Measurements from ENCODE around the gene MICB. TPM values are rescaled to one million over a fixed set of nuclear protein-coding genes. Genes with fewer than 3 reads are reported as not detected.

The MICB gene
- total RNA-seq, 2 donors from 2014 or later: 1.3 to 5.5 TPM

DNA sequence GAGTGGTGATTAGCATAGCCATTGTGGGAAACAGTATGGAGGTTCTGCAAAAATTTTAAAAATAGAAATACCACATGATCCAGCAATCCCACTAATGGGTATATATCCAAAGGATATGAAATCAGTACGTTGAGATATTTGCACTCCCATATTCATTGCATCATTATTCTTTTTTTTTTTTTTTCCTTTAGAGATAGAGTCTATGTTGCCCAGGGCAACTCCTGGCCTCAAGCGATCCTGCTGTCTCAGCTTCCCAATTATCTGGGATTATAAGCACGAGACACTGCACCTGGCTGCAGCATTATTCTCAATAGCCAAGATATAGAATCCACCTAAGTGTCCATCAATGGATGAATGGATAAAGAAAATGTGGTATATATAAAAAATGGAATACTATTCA lies 23.9 kb downstream of the MICB start:
- H3K27ac ChIP-seq: no peak overlapping the region
- TF ChIP-seq POLR2AphosphoS5 (IDR thresholded peaks at IDR 0.05) (no peak), POLR2A (IDR thresholded peaks at IDR 0.05) (no peak)
- TF ChIP-seq, protein P1, sequence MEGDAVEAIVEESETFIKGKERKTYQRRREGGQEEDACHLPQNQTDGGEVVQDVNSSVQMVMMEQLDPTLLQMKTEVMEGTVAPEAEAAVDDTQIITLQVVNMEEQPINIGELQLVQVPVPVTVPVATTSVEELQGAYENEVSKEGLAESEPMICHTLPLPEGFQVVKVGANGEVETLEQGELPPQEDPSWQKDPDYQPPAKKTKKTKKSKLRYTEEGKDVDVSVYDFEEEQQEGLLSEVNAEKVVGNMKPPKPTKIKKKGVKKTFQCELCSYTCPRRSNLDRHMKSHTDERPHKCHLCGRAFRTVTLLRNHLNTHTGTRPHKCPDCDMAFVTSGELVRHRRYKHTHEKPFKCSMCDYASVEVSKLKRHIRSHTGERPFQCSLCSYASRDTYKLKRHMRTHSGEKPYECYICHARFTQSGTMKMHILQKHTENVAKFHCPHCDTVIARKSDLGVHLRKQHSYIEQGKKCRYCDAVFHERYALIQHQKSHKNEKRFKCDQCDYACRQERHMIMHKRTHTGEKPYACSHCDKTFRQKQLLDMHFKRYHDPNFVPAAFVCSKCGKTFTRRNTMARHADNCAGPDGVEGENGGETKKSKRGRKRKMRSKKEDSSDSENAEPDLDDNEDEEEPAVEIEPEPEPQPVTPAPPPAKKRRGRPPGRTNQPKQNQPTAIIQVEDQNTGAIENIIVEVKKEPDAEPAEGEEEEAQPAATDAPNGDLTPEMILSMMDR (IDR thresholded peaks at IDR 0.05): no peak
- H3K4me1 ChIP-seq (replicated peaks): no peaks in the 10 kb centered on the region
- H3K9me3 ChIP-seq: no peaks in the 10 kb centered on the region
- no peak for DNase-seq (ENCODE audit: low spot score)
- H3K4me3 ChIP-seq: no peak overlapping the region
- H3K27me3 ChIP-seq (replicated peaks; ENCODE audit: insufficient read depth): no peaks in the 10 kb centered on the region
- intact Hi-C loops (cut with DNase I): no loop called here
- no peaks in the 10 kb centered on the region for H3K36me3 ChIP-seq
- 82% methylated on average over 3 of the region's 3 CpGs for WGBS

DNA sequence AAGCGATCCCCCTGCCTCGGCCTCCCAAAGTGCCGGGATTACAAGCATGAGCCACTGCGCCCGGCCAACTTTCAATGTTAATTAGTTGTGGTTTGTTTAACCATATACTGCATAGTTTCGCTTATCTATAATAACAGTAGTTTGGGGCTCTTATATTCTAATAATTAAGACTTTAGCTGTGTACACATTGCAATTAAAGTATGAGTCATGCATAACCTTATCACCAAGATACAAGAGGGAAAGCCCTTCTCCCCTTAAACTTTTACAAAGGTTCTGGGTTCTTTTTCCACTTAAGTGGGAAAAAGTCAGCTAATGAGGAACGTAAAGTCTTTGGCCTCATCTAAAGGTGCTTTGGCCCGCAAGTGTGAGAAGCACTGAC lies 27.6 kb downstream of the MICB start:
- no peak overlapping the region for H3K27ac ChIP-seq
- no peaks in the 10 kb centered on the region for H3K9me3 ChIP-seq
- H3K36me3 ChIP-seq: peaks cover 0 to under 1% of the 10 kb centered on the region in 2 donors
- DNase-seq (ENCODE audit: low spot score): no peak
- 69% methylated on average over 8 of the region's 8 CpGs for WGBS
- intact Hi-C loops (cut with DNase I): no loop called here
- TF ChIP-seq, protein P1 (IDR thresholded peaks at IDR 0.05): no peak
- TF ChIP-seq POLR2AphosphoS5 (IDR thresholded peaks at IDR 0.05) (no peak), POLR2A (IDR thresholded peaks at IDR 0.05) (no peak)
- no peak overlapping the region for H3K4me3 ChIP-seq
- H3K27me3 ChIP-seq (replicated peaks; ENCODE audit: insufficient read depth): no peaks in the 10 kb centered on the region
- no peaks in the 10 kb centered on the region for H3K4me1 ChIP-seq (replicated peaks)

DNA sequence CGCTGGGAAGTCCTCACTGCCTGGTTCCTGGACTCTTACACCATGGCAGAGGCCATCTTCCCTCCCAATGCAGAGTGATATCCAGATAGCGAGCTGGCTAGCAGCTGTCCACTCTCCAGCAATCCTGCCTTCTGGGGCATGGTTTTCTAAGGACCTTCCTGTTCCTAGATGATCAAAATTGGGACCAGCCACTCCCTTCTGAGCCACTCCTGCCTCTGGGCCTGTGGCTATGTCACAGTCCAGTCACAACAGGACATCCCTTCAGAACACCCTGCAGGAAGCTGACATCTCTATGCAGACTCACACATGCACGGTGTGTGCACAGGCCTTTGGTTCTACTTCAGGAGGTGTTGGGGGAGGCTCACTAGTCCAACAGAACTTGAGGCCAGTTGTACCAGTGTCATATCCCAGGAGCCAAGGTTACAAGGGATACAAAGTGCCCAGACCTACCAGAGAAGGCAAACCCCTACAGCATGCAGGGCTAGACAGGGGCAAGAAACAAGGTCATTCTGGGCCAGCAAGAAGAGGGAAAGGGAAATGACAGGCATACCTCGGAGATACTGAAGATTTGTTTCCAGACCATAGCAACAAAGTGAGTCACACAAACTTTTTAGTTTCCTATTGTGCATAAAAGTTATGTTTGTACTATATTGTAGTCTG lies 28.1 kb downstream of the MICB start:
- Histone ChIP-seq H3K9me3 (no peaks in the 10 kb centered on the region), H3K4me3 (no peak overlapping the region), H3K27ac (no peak overlapping the region), H3K36me3 (peaks cover 4% of the 10 kb centered on the region in 2 donors), H3K27me3 (replicated peaks; ENCODE audit: insufficient read depth) (no peaks in the 10 kb centered on the region), H3K4me1 (replicated peaks) (no peaks in the 10 kb centered on the region)
- WGBS: 81% methylated on average over 4 of the region's 4 CpGs
- DNase-seq (ENCODE audit: low spot score): no peak
- TF ChIP-seq, protein P1 (IDR thresholded peaks at IDR 0.05): no peak
- TF ChIP-seq POLR2AphosphoS5 (IDR thresholded peaks at IDR 0.05) (no peak), POLR2A (IDR thresholded peaks at IDR 0.05) (no peak)
- intact Hi-C loops (cut with DNase I): no loop called here

DNA sequence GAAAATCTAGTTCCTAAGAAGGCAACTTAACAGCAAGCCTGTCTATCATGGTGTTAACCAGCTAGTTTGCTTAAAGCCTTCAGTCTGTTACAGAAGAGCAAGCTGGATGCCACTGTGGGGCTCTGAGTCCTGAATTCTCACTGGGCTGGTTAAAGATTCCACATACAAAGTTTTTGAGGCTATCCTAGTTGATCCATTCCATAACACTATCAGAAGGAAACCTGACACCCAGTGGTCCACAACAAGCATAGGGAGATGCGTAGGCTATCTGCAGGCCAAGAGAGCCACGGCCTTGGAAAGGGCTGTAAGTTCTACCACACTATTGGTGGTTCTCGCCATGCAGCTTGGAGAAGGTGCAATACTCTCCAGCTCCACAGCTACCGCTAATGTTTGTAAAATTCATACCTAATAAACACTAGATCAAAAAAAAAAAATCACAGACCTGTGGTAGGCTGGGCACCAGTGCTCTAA lies 30.4 kb downstream of the MICB start:
- Histone ChIP-seq H3K27me3 (replicated peaks; ENCODE audit: insufficient read depth) (no peaks in the 10 kb centered on the region), H3K4me1 (replicated peaks) (no peaks in the 10 kb centered on the region), H3K4me3 (no peak overlapping the region), H3K36me3 (peaks cover 11 to 13% of the 10 kb centered on the region in 2 donors), H3K27ac (no peak overlapping the region), H3K9me3 (no peaks in the 10 kb centered on the region)
- no peak for TF ChIP-seq POLR2A (IDR thresholded peaks at IDR 0.05)
- no peak for TF ChIP-seq POLR2AphosphoS5 (IDR thresholded peaks at IDR 0.05)
- TF ChIP-seq, protein P1 (IDR thresholded peaks at IDR 0.05): no peak
- 78% methylated on average over 4 of the region's 4 CpGs for WGBS
- no peak for DNase-seq (ENCODE audit: low spot score)
- intact Hi-C loops (cut with DNase I): no loop called here

DNA sequence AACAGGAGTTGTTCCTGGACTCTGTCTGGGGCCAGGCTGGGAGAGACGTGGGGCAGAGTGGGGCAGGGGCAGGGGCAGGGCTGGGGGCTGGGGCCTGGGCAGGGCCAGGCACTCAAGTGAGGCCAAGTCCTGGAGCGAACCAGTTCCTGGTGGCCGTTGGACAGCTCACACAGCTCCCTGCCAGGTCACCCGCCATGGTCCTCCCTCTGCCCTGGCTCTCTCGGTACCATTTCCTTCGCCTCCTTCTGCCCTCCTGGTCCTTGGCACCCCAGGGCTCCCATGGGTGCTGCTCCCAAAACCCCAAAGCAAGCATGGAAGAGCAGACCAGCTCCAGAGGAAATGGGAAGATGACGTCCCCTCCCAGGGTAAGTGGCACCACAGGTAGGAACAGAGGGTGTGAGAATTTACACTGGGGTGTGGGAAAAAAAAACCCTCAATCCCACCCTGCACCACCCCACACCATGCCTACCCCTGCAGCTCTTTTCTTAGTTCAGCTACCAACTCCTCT lies 30.9 kb downstream of the MICB start, which contains the start of gene MCCD1:
Gene MCCD1, plus strand, starts transcription at position 142 of the 508 bp plus-strand sequence. Its CDS starts 53 bp downstream, at position 195.
- Histone ChIP-seq H3K4me1 (replicated peaks) (no peaks in the 10 kb centered on the region), H3K36me3 (peaks cover 11 to 13% of the 10 kb centered on the region in 2 donors), H3K4me3 (no peak within 1 kb of the TSS), H3K27me3 (replicated peaks; ENCODE audit: insufficient read depth) (no peaks in the 10 kb centered on the region), H3K9me3 (no peaks in the 10 kb centered on the region), H3K27ac (no peak within 1 kb of the TSS)
- intact Hi-C loops (cut with DNase I): no loop called here
- WGBS: 74% methylated on average over 7 of the region's 7 CpGs
- no peak for DNase-seq (ENCODE audit: low spot score)
- TF ChIP-seq POLR2AphosphoS5 (IDR thresholded peaks at IDR 0.05): no peak
- TF ChIP-seq, protein P1 (IDR thresholded peaks at IDR 0.05): no peak
- TF ChIP-seq POLR2A (IDR thresholded peaks at IDR 0.05): no peak
